Vagina (tissue), 2 donors: ENCODE results near the gene TPGS2. TPM values are rescaled to one million over a fixed set of nuclear protein-coding genes. Genes with fewer than 3 reads are reported as not detected.

ENCODE experiments used
- DNase-seq, 2 donors: peaks; one replicate each; pipeline ENCODE4 v3.0.0-alpha.2; 2017; ENCODE audit errors: extremely low spot score in 2 of 2
- H3K27ac ChIP-seq: fragments of 200-600 bp; sonication (generic); one replicate; pipeline ENCODE4 v1.5.1; 2019
- H3K27me3 ChIP-seq: fragments of 200-600 bp; sonication (generic); one replicate; pipeline ENCODE4 v1.5.1; 2019
- H3K36me3 ChIP-seq, 2 donors: fragments of 200-600 bp; sonication (generic); one replicate each; pipeline ENCODE4 v1.5.1; 2017 to 2019
- H3K4me1 ChIP-seq: fragments of 200-600 bp; sonication (generic); one replicate; pipeline ENCODE4 v1.5.1; 2019
- H3K4me3 ChIP-seq, 2 donors: fragments of 200-600 bp; sonication (generic); 1 replicate in 1 of 2; 2 replicates in 1 of 2; pipeline ENCODE4 v1.5.1; 2016 to 2019
- H3K9me3 ChIP-seq: fragments of 200-600 bp; sonication (generic); one replicate; pipeline ENCODE4 v1.5.1; 2019
- POLR2A ChIP-seq, 2 donors: fragments of 450-650 bp; IDR thresholded peaks; one replicate each; pipeline ENCODE4 v1.6.1; 2017; ENCODE audit warnings: antibody characterized with exemption in 2 of 2, mild to moderate bottlenecking in 2 of 2, moderate library complexity in 2 of 2
- POLR2AphosphoS5 ChIP-seq, 2 donors: sonication (generic); formaldehyde crosslinking; IDR thresholded peaks; one replicate each; pipeline ENCODE4 v1.9.0; 2017; ENCODE audit warnings: antibody characterized with exemption in 2 of 2, mild to moderate bottlenecking in 2 of 2, low read depth in 1 of 2; ENCODE audit not compliant: insufficient read depth in 1 of 2
- intact Hi-C: fragments of 100-400 bp; cut with DNase I; formaldehyde crosslinking; loops from one replicate; pipeline ENCODE4 v1.15.1; 2023
- total RNA-seq: library from RNA; depleted of rRNA; stranded (reverse); fragments of >200 nt; gene quantifications from one replicate; pipeline ENCODE4 v1.2.3, GENCODE V29; 2016
- TF ChIP-seq, protein P1 (sequence below), 3 experiments: fragments of 450-650 bp in 2 of 3; fragments of 200-600 bp in 1 of 3; sonication (generic) in 1 of 3; IDR thresholded peaks; one replicate each; pipeline ENCODE4 v1.5.1; 2017 to 2019; ENCODE audit warnings: antibody characterized with exemption in 3 of 3, mild to moderate bottlenecking in 2 of 3, moderate library complexity in 2 of 3

TPGS2 gene
- total RNA-seq, 1 donor from 2014 or later, result 171 TPM

DNA sequence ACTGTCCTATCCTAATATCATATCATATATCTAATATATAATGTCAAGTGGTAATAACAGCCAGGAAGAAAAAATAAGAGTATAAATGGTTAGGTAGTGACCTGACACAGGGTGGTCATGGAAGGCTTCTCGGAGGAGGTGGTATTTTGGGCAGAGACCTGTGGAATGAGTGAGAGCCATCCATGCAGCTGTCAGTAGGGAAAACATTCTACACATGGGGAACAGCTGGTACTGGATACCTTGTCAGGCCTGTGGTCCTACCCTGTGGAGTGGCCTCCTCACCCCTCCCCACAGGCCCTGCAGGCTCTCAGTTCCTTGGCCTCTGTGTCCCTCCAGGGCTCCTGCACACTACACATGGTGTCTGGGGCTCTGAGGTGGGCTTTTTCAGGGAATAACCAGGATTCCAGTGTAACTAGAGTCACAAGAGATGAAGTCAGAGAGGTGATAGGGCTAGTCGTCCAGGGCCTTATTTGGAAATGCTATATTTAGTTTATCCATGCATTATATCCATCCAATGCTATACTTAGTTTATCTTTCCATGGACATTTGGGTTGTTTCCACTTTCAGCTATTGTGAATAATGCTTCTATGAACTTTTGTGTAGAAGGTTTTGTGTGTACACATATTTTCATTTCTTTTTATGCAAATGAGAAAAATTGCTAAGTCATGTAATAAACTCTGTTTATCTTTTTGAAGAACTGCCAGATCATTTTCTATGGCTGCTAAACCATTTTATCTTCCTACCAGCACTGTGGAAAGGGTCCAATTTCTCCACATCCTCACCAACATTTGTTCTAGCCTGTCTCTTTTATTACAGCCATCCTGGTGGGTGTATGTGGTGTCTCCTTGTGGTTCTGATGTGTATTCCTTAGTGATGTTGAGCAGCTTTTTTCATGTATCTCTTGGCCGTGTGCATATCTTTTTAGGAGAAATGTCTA lies 75.6 kb downstream of the TPGS2 start:
- intact Hi-C loops, result loop anchor here (10.0 kb wide), 1 partner anchor 458 kb away; the partner anchor contains the start of gene FHOD3
- Histone ChIP-seq H3K9me3 (no peaks in the 10 kb centered on the region), H3K36me3 (no peaks in the 10 kb centered on the region), H3K4me3 (no peak overlapping the region), H3K27me3 (no peaks in the 10 kb centered on the region), H3K27ac (no peak overlapping the region), H3K4me1 (peaks cover 7% of the 10 kb centered on the region)
- no peak for DNase-seq
- TF ChIP-seq POLR2AphosphoS5 (IDR thresholded peaks at IDR 0.05; ENCODE audit: insufficient read depth in 1 of 2, low read depth in 1 of 2) (no peak), POLR2A (IDR thresholded peaks at IDR 0.05) (no peak)
- TF ChIP-seq, protein P1, sequence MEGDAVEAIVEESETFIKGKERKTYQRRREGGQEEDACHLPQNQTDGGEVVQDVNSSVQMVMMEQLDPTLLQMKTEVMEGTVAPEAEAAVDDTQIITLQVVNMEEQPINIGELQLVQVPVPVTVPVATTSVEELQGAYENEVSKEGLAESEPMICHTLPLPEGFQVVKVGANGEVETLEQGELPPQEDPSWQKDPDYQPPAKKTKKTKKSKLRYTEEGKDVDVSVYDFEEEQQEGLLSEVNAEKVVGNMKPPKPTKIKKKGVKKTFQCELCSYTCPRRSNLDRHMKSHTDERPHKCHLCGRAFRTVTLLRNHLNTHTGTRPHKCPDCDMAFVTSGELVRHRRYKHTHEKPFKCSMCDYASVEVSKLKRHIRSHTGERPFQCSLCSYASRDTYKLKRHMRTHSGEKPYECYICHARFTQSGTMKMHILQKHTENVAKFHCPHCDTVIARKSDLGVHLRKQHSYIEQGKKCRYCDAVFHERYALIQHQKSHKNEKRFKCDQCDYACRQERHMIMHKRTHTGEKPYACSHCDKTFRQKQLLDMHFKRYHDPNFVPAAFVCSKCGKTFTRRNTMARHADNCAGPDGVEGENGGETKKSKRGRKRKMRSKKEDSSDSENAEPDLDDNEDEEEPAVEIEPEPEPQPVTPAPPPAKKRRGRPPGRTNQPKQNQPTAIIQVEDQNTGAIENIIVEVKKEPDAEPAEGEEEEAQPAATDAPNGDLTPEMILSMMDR (IDR thresholded peaks at IDR 0.05), result no peak

- intact Hi-C loops, result no loop called here
- no peak overlapping the region for H3K4me3 ChIP-seq
- no peak for DNase-seq
- H3K27me3 ChIP-seq, result no peaks in the 10 kb centered on the region
- no peaks in the 10 kb centered on the region for H3K9me3 ChIP-seq
- no peaks in the 10 kb centered on the region for H3K4me1 ChIP-seq
- H3K27ac ChIP-seq, result no peak overlapping the region
- H3K36me3 ChIP-seq, result no peaks in the 10 kb centered on the region
- TF ChIP-seq, protein P1 (IDR thresholded peaks at IDR 0.05), result no peak
- TF ChIP-seq POLR2A (IDR thresholded peaks at IDR 0.05), result no peak
- no peak for TF ChIP-seq POLR2AphosphoS5 (IDR thresholded peaks at IDR 0.05; ENCODE audit: insufficient read depth in 1 of 2, low read depth in 1 of 2)
These were observed 83.4 kb downstream of the TPGS2 start for GRCh38 chr18:36745219-36745975.

- no peaks in the 10 kb centered on the region for H3K27me3 ChIP-seq
- H3K9me3 ChIP-seq, result no peaks in the 10 kb centered on the region
- H3K36me3 ChIP-seq, result no peaks in the 10 kb centered on the region
- no peaks in the 10 kb centered on the region for H3K4me1 ChIP-seq
- no peak overlapping the region for H3K27ac ChIP-seq
- no peak overlapping the region for H3K4me3 ChIP-seq
- intact Hi-C loops, result no loop called here
- TF ChIP-seq, protein P1 (IDR thresholded peaks at IDR 0.05), result no peak
- TF ChIP-seq POLR2AphosphoS5 (IDR thresholded peaks at IDR 0.05; ENCODE audit: insufficient read depth in 1 of 2, low read depth in 1 of 2) (no peak), POLR2A (IDR thresholded peaks at IDR 0.05) (no peak)
- no peak for DNase-seq
These were observed 84.4 kb downstream of the TPGS2 start for GRCh38 chr18:36744261-36744876.

Other genes starting within 250 kb of the TPGS2 start
- gene KIAA1328, start 125 bp upstream of the TPGS2 start, total RNA-seq, result 17.2 TPM